ENCODE results near the gene A2ML1.
"Not testable (repeated sequence)": the region's sequence is repeated elsewhere in the genome, so short reads cannot be mapped to it uniquely, and the experiment has no call there.

The A2ML1 gene

GRCh38 chr12:8855891-8856290 lies 33.5 kb downstream of the A2ML1 start:
- DNase-seq (ENCODE audit: low read depth) = no peak

- DNase-seq (ENCODE audit: low read depth) = not testable (repeated sequence)
Measured at GRCh38 chr12:8859448-8859847, 37.0 kb downstream of the A2ML1 start.

GRCh38 chr12:8860165-8860961 lies 37.9 kb downstream of the A2ML1 start:
- peak; percentile 55 for DNase-seq (ENCODE audit: low read depth)

GRCh38 chr12:8866429-8866828 lies 44.0 kb downstream of the A2ML1 start:
- no peak for DNase-seq (ENCODE audit: low read depth)

GRCh38 chr12:8867009-8867408 lies 44.6 kb downstream of the A2ML1 start:
- no peak for DNase-seq (ENCODE audit: low read depth)

GRCh38 chr12:8867786-8868185 lies 45.4 kb downstream of the A2ML1 start:
- DNase-seq (ENCODE audit: low read depth) = no peak

GRCh38 chr12:8870586-8870985 lies 48.2 kb downstream of the A2ML1 start:
- DNase-seq (ENCODE audit: low read depth) = no peak

GRCh38 chr12:8871068-8871467 lies 48.6 kb downstream of the A2ML1 start:
- no peak for DNase-seq (ENCODE audit: low read depth)

GRCh38 chr12:8876887-8877286 lies 54.5 kb downstream of the A2ML1 start:
- DNase-seq (ENCODE audit: low read depth) = no peak

- DNase-seq (ENCODE audit: low read depth) = no peak
Measured at GRCh38 chr12:8886502-8887284, 64.3 kb downstream of the A2ML1 start.

GRCh38 chr12:8887285-8887715 lies 64.9 kb downstream of the A2ML1 start:
- DNase-seq (ENCODE audit: low read depth) = no peak

GRCh38 chr12:8890313-8891085 lies 68.1 kb downstream of the A2ML1 start:
- peak; percentile 23 for DNase-seq (ENCODE audit: low read depth)

GRCh38 chr12:8891976-8892375 lies 69.6 kb downstream of the A2ML1 start:
- DNase-seq (ENCODE audit: low read depth) = no peak

GRCh38 chr12:8894378-8894777 lies 72.0 kb downstream of the A2ML1 start:
- no peak for DNase-seq (ENCODE audit: low read depth)

GRCh38 chr12:8894986-8895385 lies 72.6 kb downstream of the A2ML1 start:
- no peak for DNase-seq (ENCODE audit: low read depth)

GRCh38 chr12:8897081-8897480 lies 74.7 kb downstream of the A2ML1 start:
- DNase-seq (ENCODE audit: low read depth) = no peak

GRCh38 chr12:8899830-8900229 lies 77.4 kb downstream of the A2ML1 start:
- DNase-seq (ENCODE audit: low read depth) = no peak

- DNase-seq (ENCODE audit: low read depth) = not testable (repeated sequence)
Measured at GRCh38 chr12:8902703-8903102, 80.3 kb downstream of the A2ML1 start.

- DNase-seq (ENCODE audit: low read depth) = no peak
Measured at GRCh38 chr12:8903646-8904045, 81.2 kb downstream of the A2ML1 start.

GRCh38 chr12:8904665-8905064 lies 82.2 kb downstream of the A2ML1 start:
- DNase-seq (ENCODE audit: low read depth) = no peak

GRCh38 chr12:8905546-8905945 lies 83.1 kb downstream of the A2ML1 start:
- no peak for DNase-seq (ENCODE audit: low read depth)
